HG03066 (cell line): Measurements from ENCODE around the gene BTAF1.
"Not testable (repeated sequence)": the region's sequence is repeated elsewhere in the genome, so short reads cannot be mapped to it uniquely, and the experiment has no call there.

Experiments
- ATAC-seq: cut with Tn5 transposase; IDR thresholded peaks from one replicate; pipeline ENCODE4 v1.9.1; 2021; ENCODE audit warnings: low read depth; ENCODE audit not compliant: unreplicated experiment

Gene BTAF1

DNA sequence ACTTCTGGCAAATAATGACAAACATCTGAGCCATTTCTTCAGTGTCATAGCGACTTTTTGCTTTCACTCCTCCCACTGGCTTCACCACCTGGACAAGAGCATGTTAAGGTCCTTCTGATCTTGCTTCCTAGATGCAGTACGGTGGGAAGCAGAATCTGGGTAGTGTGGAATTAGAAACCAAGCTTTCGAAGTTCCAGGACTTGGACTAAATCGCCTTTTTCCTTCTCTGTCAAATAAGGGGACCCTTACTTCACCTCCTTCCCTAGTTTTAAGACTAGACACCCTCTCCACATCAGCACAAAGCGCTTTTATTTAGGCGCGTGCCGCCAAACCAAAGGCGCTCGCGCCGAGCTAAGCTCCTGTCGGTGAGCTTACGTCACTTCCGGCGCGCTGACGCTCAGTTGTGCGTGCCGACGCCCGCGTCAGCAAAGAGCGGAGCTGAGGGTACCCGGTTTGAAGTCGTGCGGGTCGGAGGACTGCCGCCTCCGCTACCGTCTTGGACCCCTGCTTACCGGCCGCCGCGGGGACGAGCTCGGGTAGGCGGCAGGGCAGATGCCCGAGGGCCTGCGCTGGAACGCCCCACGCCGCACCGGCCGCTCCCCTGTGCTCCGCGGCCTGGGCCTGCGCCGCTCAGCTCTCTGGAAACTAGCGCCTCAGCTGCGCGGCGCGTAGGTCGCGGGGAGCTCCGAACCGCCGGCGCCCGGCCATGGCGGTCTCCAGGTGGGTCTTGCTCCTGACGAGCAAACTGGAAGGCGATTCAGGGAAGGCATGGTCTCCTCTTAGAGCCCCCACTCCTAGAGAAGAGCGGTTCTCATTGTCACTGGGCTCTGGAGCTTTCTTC lies at the start of gene BTAF1:
Gene BTAF1, plus strand, starts transcription at position 400 of the 841 bp plus-strand sequence. Its CDS starts 307 bp downstream, at position 707.
- peak; percentile 95 for ATAC-seq

DNA sequence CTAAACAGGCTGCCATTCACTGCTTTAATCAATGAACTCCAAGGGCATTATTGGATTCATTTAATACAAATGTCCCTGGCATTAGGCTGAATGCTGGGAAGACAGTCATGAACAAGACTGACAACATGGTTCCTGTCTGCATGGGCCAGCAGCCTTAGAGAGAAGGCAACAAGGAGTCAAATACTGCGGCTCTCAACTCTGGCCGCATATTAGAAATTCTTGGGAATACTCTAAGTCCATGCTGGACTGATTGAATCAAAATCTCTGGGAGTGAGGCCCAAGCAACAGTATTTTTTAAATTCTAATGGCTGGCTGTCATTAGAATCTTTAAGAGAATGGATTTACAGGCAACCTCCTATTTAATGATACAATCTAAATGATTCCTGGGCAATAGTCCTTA lies 48.4 kb upstream of the BTAF1 start:
- no peak for ATAC-seq

DNA sequence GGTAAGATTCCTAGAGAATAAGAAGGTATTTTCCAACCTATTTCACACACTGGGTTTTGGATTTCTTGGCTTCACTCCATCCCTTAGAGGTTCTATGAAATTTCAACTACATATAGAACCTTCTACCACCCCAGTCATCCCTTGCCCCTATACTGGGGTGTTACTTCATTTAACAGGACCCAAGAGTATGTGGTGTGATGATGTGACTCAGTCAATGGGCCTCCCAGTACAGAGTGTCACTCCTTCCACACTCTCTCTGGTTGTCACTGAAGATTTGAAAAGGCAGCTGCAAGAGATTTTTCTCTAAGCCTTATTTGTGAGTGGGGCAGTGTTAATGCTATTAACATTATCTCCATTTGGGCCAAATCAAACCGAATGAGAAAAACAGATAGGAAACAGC lies 47.8 kb upstream of the BTAF1 start:
- ATAC-seq: no peak

DNA sequence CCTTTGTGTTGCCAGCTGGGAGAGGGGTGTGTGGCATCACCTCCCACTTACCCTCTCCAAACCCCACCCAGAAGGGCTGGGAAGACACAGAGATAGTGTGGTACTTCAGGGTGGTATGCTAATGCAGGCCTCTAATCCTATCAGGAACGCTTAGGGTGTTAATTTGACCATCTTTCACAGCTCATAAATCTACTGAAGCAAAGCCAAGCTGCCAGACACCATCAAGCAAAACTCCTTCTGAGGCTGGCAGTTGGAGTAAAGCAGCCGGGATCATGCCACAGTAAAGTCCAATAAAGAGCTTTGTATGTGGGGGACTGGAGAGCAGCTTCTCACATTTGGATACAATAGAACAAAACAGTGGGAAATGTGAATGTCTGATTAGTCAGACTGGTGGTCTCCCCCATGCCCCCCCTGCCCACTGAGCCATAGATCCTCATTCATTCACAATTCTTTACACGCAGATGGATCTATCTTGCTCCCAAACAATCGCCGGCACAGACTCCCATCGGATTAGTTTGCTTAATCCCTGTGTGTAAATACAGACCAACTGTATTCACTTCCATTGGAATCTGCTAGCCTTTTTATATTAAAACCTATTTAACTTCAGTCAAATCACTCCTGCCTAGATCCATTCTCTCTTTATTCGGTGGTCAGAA lies 43.9 kb upstream of the BTAF1 start:
- no peak for ATAC-seq

DNA sequence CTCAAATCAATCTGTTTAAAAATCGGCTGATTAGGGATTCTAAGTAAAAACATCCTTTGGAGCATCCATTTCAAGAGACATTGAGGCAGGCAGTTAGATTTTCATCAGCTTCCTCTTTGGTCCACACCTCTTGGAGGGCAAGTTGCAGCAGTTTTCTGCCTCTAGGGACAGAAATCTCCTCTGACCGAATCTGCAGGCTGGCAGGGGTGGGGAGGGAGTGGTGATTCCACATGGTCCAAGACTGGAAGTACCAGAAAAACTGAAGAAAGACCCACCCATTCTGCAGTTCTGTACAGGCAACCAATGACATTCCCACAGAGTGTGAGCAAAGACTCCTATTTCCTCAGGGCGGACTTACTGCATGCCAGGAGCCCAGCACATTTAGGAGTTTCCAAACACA lies 43.3 kb upstream of the BTAF1 start:
- ATAC-seq: no peak

DNA sequence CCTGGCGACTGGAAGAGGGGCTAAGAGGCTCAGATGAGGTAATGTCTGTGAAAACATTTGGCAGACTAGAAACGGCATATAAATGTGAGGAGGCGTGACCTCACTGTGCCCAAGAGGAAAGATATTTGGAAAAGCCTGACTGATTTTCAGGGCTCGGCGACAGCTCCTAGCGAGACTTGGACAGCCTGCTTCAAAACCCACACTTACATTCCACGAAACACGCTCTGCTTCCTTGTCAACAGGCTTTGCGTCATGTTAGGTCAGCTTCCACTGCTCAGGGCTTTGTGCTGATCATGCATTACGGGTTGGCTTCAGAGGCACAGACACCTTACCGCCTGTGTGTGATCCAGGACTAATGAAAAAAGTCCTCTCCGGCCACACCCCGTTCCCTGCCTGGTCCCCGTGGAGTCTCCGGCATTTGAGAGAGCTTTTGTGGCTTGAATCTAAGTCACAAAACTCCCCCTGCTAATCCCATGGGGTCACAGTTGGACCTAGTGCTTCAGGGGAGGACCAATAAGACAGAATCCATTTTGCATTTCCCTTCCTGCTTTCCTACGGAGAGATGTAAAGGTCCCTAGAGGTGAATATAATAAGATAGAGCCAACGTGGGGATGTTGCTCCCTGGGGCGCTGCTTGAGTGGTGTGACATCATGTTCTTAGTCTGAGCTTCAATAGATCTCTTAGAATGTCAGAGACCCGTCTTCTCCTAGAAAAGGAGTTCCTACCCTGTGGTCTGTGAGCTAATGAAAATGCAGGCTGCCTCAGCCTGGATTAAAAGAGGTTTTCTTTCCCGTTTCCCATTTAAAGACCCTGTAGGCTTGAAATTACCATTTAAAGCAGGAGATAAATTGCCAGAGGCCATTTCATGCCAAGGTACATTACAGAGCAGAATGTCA lies 39.8 kb upstream of the BTAF1 start:
- no peak for ATAC-seq

DNA sequence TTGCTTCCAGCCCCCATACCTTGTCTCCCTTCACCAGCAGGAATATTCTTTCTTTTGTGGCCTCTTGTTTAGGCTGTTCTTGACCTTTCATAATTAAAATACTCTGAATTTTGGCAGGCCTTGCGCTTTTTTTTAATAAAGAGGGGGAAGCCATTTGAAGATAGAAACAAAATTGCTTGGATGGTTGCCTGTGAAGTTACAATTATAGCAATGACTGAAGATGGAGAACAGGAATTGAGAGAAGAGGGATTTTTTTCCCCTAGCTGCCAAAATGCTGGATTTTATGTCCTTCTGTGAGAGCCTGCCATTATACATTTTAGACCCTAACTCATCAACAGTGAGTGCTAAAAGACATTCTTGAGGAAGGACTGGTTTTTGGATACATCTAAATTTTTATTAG lies 39.0 kb upstream of the BTAF1 start:
- ATAC-seq: no peak

DNA sequence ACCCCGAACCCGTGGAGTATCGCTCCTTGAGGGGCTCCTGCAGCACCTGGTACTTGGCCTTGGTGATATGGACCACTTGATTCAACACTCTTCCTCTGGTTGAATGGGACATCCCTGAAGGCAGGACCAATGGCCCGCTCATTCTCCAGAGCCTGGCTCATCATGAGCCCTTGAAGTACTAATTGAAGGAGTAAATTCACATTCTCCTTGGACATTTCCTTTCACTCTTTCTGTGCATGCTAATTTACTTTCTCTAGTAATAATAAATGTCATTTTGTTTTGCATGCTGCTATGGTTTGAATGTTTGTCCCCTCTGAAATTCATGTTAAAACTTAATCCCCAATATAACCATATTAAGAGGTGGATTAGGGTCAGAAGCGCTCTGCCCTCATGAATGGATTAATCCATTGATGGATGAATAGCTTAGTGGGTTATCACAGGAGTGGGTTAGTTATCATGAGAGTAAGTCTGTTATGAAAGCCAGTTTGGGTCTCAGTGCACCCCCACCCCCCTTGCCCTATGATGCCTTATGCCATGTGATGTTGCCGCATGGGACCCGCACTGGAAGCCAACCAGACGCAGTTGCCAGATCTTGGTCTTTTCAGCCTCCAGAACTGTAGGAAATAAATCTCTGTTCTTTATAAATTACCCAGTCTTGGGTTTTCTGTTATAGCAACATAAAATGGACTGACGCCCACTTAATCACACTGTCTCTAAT lies 38.0 kb upstream of the BTAF1 start:
- ATAC-seq: no peak

DNA sequence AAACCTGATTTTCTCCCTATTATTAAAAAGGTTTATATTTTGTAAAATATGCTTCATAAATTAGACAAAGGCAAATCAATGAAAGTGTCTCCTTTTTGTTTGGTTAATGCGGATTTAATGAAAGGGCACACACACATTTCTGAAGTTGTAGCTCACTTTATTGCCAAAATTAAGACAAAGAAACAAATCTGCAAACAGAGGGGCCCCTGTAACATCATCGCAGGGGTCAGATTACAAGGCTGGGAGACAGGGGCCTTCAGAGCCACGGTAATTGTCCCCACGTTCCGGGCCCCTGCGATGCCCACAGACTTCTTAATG lies 36.7 kb upstream of the BTAF1 start:
- ATAC-seq: no peak

DNA sequence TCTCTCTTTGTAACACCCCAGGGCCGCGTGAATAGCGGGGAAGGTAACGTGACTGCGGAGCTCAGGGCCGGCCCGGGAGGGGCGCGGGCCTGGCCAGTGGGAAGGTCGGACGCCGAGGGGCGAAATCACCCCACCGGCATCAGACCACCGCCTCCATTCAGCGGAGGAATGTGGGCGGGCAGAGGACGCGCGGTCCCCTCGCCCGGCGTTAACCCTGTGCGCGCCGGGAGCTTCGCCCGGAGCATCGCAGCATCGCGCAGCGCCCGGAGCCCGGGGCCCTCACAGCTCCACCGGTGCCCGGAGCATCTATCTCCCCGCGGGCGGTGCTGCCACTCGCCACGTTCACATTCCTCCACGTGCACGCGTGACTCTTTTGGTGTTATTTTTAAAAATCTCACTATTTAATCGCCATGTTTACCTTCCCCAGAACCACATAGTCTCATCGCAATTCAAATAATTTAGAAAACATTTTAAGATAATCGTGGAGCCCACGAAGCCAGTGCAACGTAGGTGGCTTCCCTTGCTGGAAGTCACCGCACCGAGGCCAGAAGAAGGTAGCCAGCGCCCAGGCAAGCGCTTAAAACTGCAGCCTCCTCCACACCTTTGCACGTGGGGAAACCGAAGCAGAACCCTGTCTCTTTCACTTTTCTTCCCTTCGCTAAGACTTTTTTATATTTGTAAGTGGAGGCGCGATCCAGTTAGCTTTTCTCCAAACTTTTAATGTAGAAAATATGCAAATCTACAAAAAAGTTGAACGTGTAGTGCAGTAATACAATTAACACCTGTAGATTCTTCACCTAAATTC lies 36.1 kb upstream of the BTAF1 start:
- peak; percentile 63 for ATAC-seq

DNA sequence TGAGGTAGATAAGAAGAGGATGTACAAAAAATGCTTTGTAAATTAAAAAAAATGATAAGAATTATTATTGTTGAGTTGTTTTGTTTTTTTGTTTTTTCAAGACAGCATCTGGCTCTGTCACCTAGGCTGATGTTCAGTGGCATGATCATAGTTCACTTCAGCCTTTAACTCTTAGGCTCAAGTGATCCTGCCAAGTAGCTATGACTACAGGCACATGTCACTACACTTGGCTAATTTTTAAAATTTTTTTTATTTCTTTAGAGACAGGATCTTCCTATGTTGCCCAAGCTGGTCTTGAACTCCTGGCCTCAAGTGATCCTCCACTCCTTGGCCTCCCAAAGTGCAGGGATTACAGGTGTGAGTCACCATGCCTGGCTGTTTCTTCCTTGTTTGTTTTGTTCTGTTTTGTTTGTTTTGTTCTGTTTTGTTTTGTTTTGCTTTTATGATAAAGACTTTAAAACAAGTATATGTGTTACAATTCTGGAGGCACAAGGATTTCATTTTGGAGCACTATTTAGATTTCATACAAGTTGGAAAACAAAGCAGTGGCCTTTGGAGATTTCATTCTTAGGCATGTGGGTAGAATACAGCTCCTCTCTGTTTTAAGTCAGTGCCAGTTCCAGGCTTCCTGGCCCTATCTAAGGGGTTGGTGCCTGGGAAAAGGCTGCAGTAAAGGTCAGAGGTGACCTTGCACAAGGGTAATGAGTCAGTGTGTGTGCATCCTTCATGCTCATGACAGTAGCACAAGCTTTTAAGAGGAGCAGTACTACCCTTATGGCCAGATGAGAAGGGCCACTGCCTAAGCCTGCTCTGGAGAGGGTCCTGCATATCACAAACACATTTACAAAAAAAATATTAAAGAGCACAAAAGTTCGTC lies 32.2 kb upstream of the BTAF1 start:
- ATAC-seq: no peak

DNA sequence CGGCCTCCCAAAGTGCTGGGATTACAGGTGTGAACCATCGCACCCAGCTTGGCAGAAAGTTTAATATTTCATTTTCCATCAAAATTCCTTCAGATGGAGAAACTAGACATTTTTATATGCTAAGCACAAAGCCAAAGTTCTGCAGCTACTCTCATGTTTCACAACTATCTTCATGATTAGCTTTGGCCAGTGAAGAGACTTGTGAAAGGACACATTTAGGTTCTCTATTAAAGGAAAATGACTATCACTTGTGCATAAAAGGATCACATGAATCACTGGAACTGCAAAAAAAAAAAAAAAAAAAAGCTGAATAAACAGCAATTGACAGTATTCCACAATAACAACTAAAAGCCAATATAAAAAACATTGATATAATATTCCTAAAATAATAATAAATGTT lies 30.5 kb upstream of the BTAF1 start:
- no peak for ATAC-seq

DNA sequence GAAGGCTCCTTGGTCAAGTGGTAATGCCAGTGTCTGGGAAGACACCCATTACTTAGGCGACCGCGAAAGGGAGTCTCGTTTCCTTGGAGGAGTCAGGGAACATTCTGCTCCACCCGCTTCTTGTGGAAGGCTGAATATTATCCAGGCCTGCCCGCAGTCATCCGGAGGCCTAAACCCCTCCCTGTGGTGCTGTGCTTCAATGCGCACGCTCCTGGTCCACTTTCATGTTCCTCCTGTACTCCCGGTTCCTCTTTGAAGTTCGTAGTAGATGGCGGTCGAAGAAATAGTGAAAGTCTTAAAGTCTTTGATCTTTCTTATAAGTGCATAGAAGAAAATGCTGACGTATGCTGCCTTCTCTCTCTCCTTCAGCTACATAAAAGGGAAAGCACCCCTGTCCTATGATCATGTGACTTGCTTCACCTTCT lies 29.3 kb upstream of the BTAF1 start:
- not testable (repeated sequence) for ATAC-seq

DNA sequence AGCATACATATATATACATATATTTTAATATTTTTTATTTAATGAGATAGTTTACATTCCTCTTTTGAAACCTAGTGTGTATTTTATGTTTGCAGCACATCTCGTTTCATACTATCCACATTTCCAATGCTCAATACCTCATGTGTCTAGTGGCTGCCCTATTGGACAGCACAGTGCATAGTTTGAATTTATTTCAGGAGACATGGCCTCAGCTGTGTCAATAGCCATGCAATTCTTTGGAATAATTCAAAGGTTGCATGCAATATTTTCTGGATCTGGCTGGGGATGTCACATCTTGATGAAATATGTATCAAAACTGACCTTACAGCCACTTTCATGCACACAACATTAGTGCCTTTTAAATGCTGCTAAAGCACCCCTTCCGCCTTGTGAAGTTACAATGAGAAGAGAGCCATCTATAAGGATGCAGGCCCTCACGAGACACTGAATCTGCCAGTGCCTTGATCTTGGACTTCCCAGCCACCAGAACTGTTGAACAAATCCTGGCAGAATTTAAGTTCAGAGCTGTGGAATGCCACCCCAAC lies 27.3 kb upstream of the BTAF1 start:
- no peak for ATAC-seq

DNA sequence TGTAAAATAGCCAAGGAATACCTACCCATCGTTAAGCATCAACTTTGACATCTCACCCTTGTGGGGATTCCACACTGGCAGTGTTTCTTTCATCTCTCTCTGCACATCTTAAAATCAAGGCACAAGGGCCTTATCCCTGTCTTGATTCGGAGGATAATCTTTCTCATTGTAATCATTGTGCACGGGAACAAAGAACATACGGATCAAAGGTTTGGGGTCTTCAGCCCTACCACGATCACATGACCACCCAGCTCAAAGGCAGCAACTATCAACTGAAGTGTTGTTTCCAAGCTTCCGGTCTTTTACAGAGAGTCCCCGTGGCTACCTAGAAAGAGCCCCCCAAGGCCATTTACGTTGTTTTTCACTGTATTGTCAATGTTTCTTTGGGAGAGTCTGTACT lies 26.1 kb upstream of the BTAF1 start:
- ATAC-seq: no peak

DNA sequence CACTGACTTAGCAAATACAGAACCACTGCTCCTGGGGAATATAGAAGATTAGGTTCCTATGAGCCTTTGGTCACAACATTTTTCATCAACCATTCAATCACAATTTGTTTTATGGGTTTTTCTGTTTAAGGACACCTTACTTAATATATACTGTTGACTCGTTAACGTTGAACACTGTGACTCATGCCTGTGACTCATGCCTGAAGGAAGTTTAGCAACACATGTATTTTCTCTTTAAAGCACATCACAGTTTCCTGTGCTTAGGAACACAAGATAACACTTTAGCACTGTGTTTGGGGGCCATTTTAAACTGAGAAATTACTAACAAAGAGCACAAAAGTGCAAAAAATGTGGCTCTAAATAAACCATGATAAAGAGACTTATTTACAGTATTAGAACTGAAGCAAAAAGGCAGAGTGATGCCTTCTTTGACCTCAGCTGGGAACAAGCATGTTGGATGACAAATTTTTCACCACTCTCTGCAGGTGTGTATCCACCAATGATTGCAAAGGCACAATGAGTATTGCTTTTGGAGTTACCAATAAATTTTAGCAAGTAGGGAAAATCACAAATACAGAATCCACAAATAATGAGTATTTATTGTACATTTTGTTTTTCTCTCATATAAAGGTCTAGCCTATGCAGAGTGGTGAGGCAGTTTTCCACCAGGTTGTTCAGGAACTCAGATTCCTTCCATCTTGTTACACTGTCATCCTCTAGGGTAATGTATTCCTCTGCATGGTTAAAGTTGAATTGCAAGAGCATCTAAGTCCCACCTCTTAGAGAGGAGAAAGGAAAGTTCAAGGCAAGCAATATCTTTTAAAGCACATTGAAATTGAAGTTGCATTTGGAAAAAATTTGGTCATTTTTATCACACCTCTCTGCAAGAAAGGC lies 21.5 kb upstream of the BTAF1 start:
- no peak for ATAC-seq

DNA sequence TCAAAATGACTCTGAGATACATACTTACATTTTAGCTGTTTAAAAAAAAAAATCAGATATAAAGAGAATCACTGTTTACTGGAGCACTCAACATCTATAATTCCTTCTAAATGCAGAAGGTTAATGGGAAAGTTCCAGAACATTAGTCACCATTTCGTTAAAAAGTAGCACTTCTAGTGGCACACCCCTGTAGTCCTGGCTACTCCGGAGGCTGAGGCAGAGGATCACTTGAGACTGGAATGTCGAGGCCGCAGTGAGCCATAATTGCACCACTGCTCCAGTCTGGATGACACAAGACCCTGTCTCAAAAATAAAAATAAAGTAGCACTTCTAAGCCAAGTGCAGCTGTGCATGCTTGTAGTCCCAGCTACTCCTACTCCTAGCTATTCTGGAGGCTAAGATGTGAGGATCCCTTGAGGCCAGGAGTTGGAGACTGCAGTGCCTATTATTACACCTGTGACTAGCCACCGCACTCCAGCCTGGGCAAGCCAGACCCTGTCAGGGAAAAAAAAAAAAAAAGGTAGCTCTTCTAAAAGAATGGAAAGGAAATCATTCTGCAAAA lies 16.5 kb upstream of the BTAF1 start:
- no peak for ATAC-seq
